GM12878 (cell line): ENCODE data around the gene TSPAN19.

Source experiments
- NFXL1 ChIP-seq: fragments of 450-650 bp; IDR thresholded peaks from 2 replicates; pipeline ENCODE4 v1.6.1; 2017; ENCODE audit warnings: antibody characterized with exemption, mild to moderate bottlenecking, borderline replicate concordance
- NRF1 ChIP-seq: conservative IDR thresholded peaks from 2 replicates; pipeline ENCODE4 v1.6.1; 2011; ENCODE audit warnings: mild to moderate bottlenecking, low read depth, low read length, improper control_type of control experiment

- no peak for TF ChIP-seq NRF1
- TF ChIP-seq NFXL1: no peak
These were observed 39.3 kb downstream of the TSPAN19 start for GRCh38 chr12:84996759-84997158.
